Sciatic nerve (tissue), 2 donors: ENCODE results near the gene GATAD2B. TPM values are rescaled to one million over a fixed set of nuclear protein-coding genes. Genes with fewer than 3 reads are reported as not detected.
A peak's percentile ranks its signal among the peaks of the same experiment; 100 is the strongest.
"Not testable (repeated sequence)": the region's sequence is repeated elsewhere in the genome, so short reads cannot be mapped to it uniquely, and the experiment has no call there.

Source experiments
- ATAC-seq: fragments of 200-7000 bp; cut with Tn5 transposase; one replicate; pipeline ENCODE4 v1.9.1; 2020; ENCODE audit warnings: mild to moderate bottlenecking, moderate library complexity
- DNase-seq: peaks from one replicate; pipeline ENCODE4 v3.0.0-alpha.2; 2020; ENCODE audit warnings: low spot score
- intact Hi-C: fragments of 100-400 bp; cut with DNase I; formaldehyde crosslinking; loops from one replicate; pipeline ENCODE4 v1.14.2; 2022
- total RNA-seq: library from RNA; stranded (reverse); fragmentation: NEBNext Ultra II Directional; extraction: Animal tissue kit (Norgen Biotek cat#: 25700); gene quantifications from one replicate; pipeline ENCODE4 v1.2.1, GENCODE V29; 2021
- donor health status: DM: no; HTN: no; CAD: no.
- donor health status: DM: no; HTN: no; CAD: no.

GATAD2B gene
- total RNA-seq, 1 donor from 2014 or later: 59.6 TPM

GRCh38 chr1:153907134-153907533 lies 15.6 kb downstream of the GATAD2B start:
- intact Hi-C loops: no loop called here
- ATAC-seq (no peak), DNase-seq (no peak)

DNA sequence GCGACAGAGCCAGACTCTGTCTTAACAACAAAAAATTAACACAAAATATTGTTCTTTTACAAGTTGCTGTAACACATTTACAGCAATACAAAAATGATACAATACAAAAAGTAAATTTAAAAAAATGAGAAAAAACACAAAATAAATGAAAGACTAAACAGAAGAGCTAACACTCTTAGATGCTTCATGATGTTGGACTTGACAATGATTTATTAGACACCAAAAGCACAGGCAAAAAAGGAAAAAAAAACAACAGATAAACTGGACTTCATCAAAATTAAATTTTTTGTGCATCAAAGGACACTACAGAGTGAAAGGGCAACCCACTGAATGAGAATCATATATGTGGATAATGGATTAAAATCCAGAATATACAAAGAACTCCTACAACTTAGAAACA lies 16.4 kb downstream of the GATAD2B start:
- intact Hi-C loops: no loop called here
- ATAC-seq (no peak), DNase-seq (no peak)

DNA sequence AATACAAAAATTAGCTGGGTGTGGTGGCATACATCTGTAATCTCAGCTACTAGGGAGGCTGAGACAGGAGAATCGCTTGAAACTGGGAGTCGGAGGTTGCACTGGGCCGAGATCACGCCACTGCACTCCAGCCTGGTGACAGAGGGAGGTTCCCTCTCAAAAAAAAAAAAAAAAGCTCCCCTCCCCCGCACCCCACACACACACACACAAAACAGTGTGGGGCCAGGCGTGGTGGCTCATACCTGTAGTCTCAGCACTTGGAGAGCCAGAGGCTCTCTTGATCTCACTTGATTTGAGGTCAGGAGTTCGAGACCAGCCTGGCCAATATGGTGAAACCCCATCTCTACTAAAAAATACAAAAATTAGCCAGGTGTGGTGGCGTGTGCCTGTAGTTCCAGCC lies 16.9 kb downstream of the GATAD2B start:
- DNase-seq, intact Hi-C loops, ATAC-seq: not testable (repeated sequence)

DNA sequence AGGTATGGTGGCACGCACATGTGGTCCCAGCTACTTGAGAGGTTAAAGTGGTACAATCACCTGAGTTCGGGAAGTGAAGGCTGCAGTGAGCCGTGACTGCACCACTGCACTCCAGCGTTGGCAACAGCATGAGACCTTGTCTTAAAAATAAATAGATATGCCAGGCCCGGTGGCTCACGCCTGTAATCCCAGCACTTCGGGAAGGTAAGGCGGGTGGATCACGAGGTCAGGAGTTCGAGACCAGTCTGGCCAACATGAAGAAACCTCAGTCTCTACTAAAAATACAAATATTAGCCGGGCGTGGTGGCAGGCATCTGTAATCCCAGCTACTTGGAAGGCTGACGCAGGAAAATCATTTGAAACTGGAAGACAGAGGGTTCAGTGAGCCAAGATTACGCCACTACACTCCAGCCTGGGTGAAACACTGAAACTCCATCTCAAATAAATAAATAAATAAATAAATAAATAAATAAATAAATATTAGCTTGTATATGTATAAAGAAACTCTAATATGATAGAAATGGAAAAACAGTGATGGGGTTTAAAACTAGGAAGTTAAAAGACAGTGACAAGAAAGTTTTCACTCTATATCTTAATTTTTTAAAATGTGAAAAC lies 18.8 kb downstream of the GATAD2B start:
- intact Hi-C loops: no loop called here
- ATAC-seq: peak; percentile 83
- DNase-seq: no peak

GRCh38 chr1:153899509-153899908 lies 23.3 kb downstream of the GATAD2B start:
- intact Hi-C loops: no loop called here
- DNase-seq (no peak), ATAC-seq (no peak)

- DNase-seq, ATAC-seq, intact Hi-C loops: not testable (repeated sequence)
Measured at GRCh38 chr1:153895866-153896265, 26.9 kb downstream of the GATAD2B start.

GRCh38 chr1:153891042-153891441 lies 31.7 kb downstream of the GATAD2B start:
- intact Hi-C loops, DNase-seq, ATAC-seq: not testable (repeated sequence)

GRCh38 chr1:153888533-153888932 lies 34.2 kb downstream of the GATAD2B start:
- no peak for DNase-seq
- intact Hi-C loops: no loop called here
- ATAC-seq: no peak

- DNase-seq: no peak
- no peak for ATAC-seq
- intact Hi-C loops: no loop called here
Measured at GRCh38 chr1:153886127-153886526, 36.6 kb downstream of the GATAD2B start.

- intact Hi-C loops: no loop called here
- ATAC-seq (no peak), DNase-seq (no peak)
Measured at GRCh38 chr1:153883223-153883622, 39.5 kb downstream of the GATAD2B start.

DNA sequence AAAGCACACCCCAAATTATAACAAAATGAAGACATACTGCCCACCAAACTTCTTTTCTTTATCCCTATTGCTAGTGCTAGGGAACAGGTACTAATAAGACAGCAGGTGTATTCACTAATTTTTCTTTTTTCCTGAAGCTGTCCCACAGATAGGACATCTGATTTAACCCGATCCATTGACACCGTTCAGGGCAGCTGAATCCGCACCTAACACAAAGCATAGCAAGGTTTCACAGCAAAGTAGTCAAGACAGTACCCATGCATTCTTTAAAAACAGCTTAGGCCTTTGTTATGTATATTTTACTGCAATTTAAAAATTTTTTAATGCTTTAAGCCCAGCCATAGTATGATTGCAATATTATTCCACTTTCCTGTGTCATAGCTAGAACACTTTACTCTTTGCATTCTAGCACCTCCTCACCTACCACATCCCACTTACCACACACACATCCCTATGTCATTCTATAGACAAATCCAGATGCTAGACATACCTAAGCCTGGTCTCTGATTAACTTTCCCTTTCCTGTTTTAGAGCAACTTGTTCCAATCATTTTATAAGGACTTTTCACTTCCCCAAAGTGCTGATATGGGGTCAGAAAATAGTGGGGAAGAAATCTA lies 40.4 kb downstream of the GATAD2B start:
- intact Hi-C loops: no loop called here
- ATAC-seq: no peak

GRCh38 chr1:153881751-153882150 lies 41.0 kb downstream of the GATAD2B start:
- ATAC-seq (peak; percentile 69), DNase-seq (no peak)
- intact Hi-C loops: no loop called here

More for the DNA sequence above, 40.4 kb downstream of the GATAD2B start:
- no peak for DNase-seq

GRCh38 chr1:153880962-153881361 lies 41.8 kb downstream of the GATAD2B start:
- peak; percentile 92 for DNase-seq
- ATAC-seq: peak; percentile 95
- intact Hi-C loops: no loop called here

- ATAC-seq (no peak), DNase-seq (no peak)
- intact Hi-C loops: no loop called here
Measured at GRCh38 chr1:153880024-153880423, 42.7 kb downstream of the GATAD2B start.

- intact Hi-C loops: no loop called here
- DNase-seq (no peak), ATAC-seq (no peak)
Measured at GRCh38 chr1:153877112-153877511, 45.7 kb downstream of the GATAD2B start.

- intact Hi-C loops: no loop called here
- DNase-seq (no peak), ATAC-seq (no peak)
Measured at GRCh38 chr1:153872934-153873333, 49.8 kb downstream of the GATAD2B start.

DNA sequence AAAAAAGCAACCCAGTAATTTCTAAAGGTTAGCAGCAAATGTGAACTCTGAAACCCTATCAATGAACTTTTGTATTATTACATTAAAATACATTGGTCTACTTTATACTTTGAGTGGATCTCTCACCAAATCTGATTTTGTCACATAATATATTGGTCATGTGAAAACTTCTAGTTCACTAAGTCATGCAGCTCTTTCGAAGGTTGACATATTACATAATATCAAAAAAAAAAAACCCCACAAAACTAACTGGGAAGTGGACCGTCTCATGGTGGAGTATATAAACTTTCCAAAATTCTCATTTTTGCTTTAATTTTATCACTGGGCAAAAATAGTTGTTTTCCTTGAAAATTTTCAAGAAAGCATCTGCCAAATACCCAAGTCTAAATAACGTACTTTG lies 50.4 kb downstream of the GATAD2B start:
- DNase-seq: no peak
- no peak for ATAC-seq
- intact Hi-C loops: no loop called here

- intact Hi-C loops: no loop called here
- no peak for DNase-seq
- no peak for ATAC-seq
Measured at GRCh38 chr1:153869486-153869885, 53.3 kb downstream of the GATAD2B start.

DNA sequence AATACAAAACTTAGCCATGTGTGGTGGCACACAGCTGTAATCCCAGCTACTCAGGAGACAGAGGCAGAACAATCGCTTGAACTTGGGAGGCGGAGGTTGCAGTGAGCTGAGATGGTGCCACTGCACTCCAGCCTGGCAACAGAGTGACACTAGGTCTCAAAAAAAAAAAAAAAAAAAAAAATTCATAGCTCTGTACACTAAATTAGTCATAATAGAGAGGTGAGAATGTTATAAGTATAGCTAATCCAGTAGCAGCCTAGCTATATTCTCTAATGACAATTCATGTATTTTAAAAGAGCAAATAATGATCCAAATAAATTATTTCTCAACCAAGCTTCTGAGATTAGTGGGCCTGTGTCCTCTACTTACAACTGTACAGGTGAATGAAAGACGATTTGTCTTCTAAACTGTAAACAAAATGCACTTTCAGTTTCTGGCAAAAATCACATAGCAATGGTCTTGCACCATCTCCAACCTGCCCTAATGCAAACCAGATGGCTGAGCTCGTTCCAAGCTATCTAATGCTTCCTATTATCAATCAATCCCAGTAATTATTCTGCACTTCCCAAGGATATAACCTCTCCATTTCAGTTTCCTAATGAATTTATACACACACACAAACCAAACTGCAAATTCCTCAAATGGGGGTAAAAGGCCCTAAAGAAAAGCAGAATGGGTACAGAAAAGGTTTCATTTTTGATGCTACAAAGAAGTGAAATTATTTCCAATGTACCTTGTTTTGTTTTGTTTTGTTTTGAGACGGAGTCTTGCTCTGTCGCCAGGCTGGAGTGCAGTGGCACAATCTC lies 56.5 kb downstream of the GATAD2B start:
- ATAC-seq (peak; percentile 83), DNase-seq (no peak)
- intact Hi-C loops: no loop called here

DNA sequence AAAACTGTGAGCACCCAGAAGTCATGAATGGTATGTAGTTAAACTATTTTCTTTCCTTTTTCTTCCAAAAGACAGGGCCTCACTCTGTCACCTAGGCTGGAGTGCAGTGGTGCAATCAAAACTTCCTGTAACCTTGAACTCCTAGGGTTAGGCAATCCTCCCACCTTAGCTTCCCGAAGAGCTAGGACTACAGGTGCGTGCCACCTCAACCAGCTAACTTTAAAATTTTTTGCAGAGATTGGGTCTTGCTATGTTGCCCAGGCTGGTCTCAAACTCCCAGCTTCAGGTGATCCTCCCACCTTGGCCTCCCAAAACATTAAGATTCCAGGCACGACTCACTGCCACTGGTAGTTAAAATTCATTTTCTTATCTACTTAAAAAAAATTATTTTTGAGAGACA lies 62.5 kb downstream of the GATAD2B start:
- ATAC-seq (no peak), DNase-seq (no peak)
- intact Hi-C loops: no loop called here
